ENCODE results near the gene KLF6. TPM values are rescaled to one million over a fixed set of nuclear protein-coding genes. Genes with fewer than 3 reads are reported as not detected.

Gene KLF6
- total RNA-seq, 1 experiment from 2014 or later = 27.9 TPM

GRCh38 chr10:3747984-3748383, 37.0 kb downstream of the KLF6 start:
- Mint-ChIP-seq H3K36me3 (0 out of 2 replicates have a peak, but pooled peaks cover 5% of the 10 kb centered on the region), H3K27me3 (ENCODE audit: low read depth) (no peaks in the 10 kb centered on the region; the same call in 1 of the 2 replicates), H3K4me1 (peaks cover 29% of the 10 kb centered on the region), H3K27ac (no peak overlapping the region), H3K4me3 (no peak overlapping the region), H3K9me3 (peaks cover 9% of the 10 kb centered on the region)
- CTCF ChIA-PET = no interaction called here
- TF ChIP-seq ATF1 (CRISPR knock-in tag; IDR thresholded peaks at IDR 0.05) = no peak
- no peak for TF ChIP-seq ZBTB43 (CRISPR knock-in tag; IDR thresholded peaks at IDR 0.05)
- no peak for TF ChIP-seq AR (CRISPR knock-in tag; IDR thresholded peaks at IDR 0.05)
- no peak for TF ChIP-seq NFE2L1 (CRISPR knock-in tag; IDR thresholded peaks at IDR 0.05)
- no peak for TF ChIP-seq ZNF219 (CRISPR knock-in tag; IDR thresholded peaks at IDR 0.05; ENCODE audit: borderline replicate concordance)
- no peak for TF ChIP-seq SMAD4 (CRISPR knock-in tag; IDR thresholded peaks at IDR 0.05)
- TF ChIP-seq NR2C2 (CRISPR knock-in tag; IDR thresholded peaks at IDR 0.05) = no peak
- TF ChIP-seq ZNF671 (CRISPR knock-in tag; IDR thresholded peaks at IDR 0.05) = no peak
- no peak for TF ChIP-seq HMGA2 (CRISPR knock-in tag; IDR thresholded peaks at IDR 0.05)
- no peak for TF ChIP-seq E2F5 (CRISPR knock-in tag; IDR thresholded peaks at IDR 0.05)
- no peak for TF ChIP-seq TEAD4 (CRISPR knock-in tag; IDR thresholded peaks at IDR 0.05)
- no peak for TF ChIP-seq MAX (CRISPR knock-in tag; IDR thresholded peaks at IDR 0.05)
- TF ChIP-seq FOXP4 (CRISPR knock-in tag; IDR thresholded peaks at IDR 0.05) = no peak
- TF ChIP-seq NR1H2 (CRISPR knock-in tag; IDR thresholded peaks at IDR 0.05) = no peak
- DNase-seq (ENCODE audit: low spot score) (no peak), ATAC-seq (no peak)
- POLR2A ChIA-PET = interaction anchor here (1.0 kb wide), 1 partner anchor 37 kb away, joined by 3 read pairs; the partner anchor contains the start of gene KLF6

- POLR2A ChIA-PET = interaction anchor here (1.0 kb wide), 1 partner anchor 38 kb away, joined by 3 read pairs; the partner anchor contains the start of gene KLF6
- Mint-ChIP-seq H3K9me3 (peaks cover 9% of the 10 kb centered on the region), H3K4me1 (peaks cover 29% of the 10 kb centered on the region), H3K4me3 (no peak overlapping the region), H3K27ac (no peak overlapping the region), H3K36me3 (0 out of 2 replicates have a peak, but pooled peaks cover 5% of the 10 kb centered on the region), H3K27me3 (ENCODE audit: low read depth) (no peaks in the 10 kb centered on the region; the same call in 1 of the 2 replicates)
- no peak for TF ChIP-seq SP1 (CRISPR knock-in tag; conservative IDR thresholded peaks at IDR 0.05)
- TF ChIP-seq JUN (CRISPR knock-in tag; IDR thresholded peaks at IDR 0.05) = no peak
- no peak for TF ChIP-seq AR (CRISPR knock-in tag; IDR thresholded peaks at IDR 0.05)
- CTCF ChIA-PET = no interaction called here
- DNase-seq (ENCODE audit: low spot score) = no peak
- ATAC-seq = no peak
Measured at GRCh38 chr10:3747248-3747960, 37.6 kb downstream of the KLF6 start.
